SK-N-MC (cell line): ENCODE results near the gene CYP24A1.

Source experiments
- EZH2 ChIP-seq: fragments of 200-600 bp; sonication (generic); IDR thresholded peaks from one replicate; pipeline ENCODE4 v1.6.1; 2017; ENCODE audit warnings: antibody characterized with exemption
- FOXP2 ChIP-seq: optimal IDR thresholded peaks from 2 replicates; pipeline ENCODE3; 2011; ENCODE audit warnings: mild to moderate bottlenecking, moderate library complexity; ENCODE audit not compliant: insufficient read depth; ENCODE audit errors: extremely low read length, control extremely low read depth
- POLR2AphosphoS5 ChIP-seq: IDR thresholded peaks from 2 replicates; pipeline ENCODE4 v1.6.1; 2012; ENCODE audit warnings: mild to moderate bottlenecking, low read depth, low read length, borderline replicate concordance

- TF ChIP-seq POLR2AphosphoS5 (no peak), EZH2 (no peak), FOXP2 (no peak)
These were observed 15.6 kb downstream of the CYP24A1 start for GRCh38 chr20:54158226-54158625.
